SHP77 treated with DMSO at 0.1 percent for 48 hours (cell line): ENCODE data around the gene FCAR.
"Not testable (repeated sequence)": the region's sequence is repeated elsewhere in the genome, so short reads cannot be mapped to it uniquely, and the experiment has no call there.

ENCODE experiments used
- DNase-seq: peaks from one replicate; lab custom pipeline; 2025; lab: John Stamatoyannopoulos, UW

Gene FCAR

DNA sequence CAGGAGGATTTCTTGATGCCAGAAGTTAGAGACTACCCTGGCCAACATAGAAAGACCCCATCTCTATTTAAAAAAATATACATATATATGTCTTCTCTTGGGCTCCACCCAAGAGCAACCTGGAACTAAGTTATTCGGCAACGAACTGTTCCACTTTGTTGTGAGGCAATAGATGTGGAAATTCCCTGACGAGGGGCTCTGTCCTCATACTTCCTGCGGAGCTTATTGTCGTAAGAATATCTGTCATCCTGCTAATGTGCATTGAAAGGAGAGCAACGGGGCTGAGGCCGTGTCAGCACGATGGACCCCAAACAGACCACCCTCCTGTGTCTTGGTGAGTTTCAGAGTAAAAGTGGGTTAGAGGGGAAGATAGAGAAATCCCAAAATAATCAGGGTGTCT, at the start of gene FCAR:
Gene FCAR (plus strand): TSS at position 246 of the 400 bp plus-strand sequence. CDS start 55 bp downstream, at position 301.
- no peak for DNase-seq

GRCh38 chr19:54824416-54824815, 49.6 kb upstream of the FCAR start:
- DNase-seq: not testable (repeated sequence)

GRCh38 chr19:54825326-54825725, 48.7 kb upstream of the FCAR start:
- not testable (repeated sequence) for DNase-seq

GRCh38 chr19:54828064-54828463, 46.0 kb upstream of the FCAR start:
- DNase-seq: not testable (repeated sequence)

- not testable (repeated sequence) for DNase-seq
These were observed 41.5 kb upstream of the FCAR start, which contains the start of gene KIR2DS4 for GRCh38 chr19:54832496-54832895. Gene KIR2DS4, plus strand, starts transcription at chr19:54832676.

DNA sequence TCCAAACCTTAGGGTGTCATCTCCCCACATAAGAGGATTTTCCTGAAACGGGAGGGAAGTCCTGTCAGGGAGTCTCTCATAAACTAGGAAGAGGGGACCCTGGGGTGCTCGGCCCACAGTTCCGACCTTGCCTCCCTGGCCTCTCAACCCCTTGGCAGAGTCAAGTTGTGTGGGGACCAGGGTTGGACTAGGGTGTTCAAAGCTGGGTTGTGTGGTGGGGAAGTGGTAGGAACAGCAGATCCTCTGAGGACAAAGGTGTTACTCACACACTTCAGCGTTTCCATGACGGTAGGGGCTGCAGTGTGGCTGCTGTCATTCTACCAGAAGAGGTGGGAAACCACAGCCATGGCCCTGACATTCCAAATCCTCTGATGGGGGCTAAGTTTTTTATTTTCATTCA, 38.9 kb upstream of the FCAR start:
- not testable (repeated sequence) for DNase-seq

DNA sequence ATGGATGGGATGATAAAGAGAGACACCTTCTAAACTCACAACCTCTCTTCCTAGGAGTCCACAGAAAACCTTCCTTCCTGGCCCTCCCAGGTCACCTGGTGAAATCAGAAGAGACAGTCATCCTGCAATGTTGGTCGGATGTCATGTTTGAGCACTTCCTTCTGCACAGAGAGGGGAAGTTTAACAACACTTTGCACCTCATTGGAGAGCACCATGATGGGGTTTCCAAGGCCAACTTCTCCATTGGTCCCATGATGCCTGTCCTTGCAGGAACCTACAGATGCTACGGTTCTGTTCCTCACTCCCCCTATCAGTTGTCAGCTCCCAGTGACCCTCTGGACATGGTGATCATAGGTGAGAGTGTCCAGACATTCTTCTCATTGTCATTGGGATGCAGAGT, 36.5 kb upstream of the FCAR start:
- DNase-seq: not testable (repeated sequence)

DNA sequence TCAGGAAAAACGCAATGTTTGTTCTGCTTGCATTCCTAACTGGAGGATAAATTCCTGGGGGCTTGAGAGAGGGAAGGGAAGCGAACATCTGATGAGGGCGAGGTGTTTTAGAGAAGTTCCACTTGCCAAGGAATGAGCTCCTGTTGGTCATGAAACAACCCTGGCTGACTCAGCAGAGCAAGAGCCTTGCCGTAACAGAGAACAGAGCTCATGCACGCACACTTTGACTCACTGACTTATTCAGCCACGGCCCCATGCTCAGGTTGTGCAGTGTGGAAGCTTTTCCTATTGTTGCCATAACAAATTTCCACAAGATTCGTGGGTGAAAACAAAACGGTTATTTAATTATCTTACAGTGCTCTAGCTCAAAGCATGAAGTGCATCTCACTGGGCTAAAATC, 30.9 kb upstream of the FCAR start:
- not testable (repeated sequence) for DNase-seq

GRCh38 chr19:54850061-54850640, 23.9 kb upstream of the FCAR start, which contains the start of gene KIR3DL2:
Gene KIR3DL2, plus strand, starts transcription at chr19:54850443. Its CDS starts 33 bp downstream, at chr19:54850476.
- DNase-seq: not testable (repeated sequence)

GRCh38 chr19:54850930-54851329, 23.1 kb upstream of the FCAR start:
- no peak for DNase-seq

DNA sequence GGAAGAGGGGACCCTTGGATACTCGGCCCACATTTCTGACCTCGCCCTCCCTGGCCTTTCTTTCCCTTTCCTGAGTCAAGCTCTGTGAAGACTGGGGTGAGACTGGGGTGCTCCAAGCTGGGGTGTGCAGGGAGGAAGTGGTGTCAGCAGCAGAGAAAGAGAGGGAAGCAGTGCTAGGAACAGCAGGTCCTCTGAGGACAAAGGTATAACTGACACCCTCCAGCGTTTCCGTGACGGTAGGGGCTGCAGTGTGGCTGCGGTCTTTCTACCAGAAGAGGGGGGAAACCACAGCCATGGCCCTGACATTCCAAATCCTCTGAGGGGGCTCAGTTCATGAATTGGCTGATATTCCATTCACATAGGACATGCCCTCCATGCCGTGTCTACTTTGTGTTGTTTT, 22.7 kb upstream of the FCAR start:
- DNase-seq: no peak

- not testable (repeated sequence) for DNase-seq
These were observed 18.8 kb upstream of the FCAR start for GRCh38 chr19:54855241-54855640.

DNA sequence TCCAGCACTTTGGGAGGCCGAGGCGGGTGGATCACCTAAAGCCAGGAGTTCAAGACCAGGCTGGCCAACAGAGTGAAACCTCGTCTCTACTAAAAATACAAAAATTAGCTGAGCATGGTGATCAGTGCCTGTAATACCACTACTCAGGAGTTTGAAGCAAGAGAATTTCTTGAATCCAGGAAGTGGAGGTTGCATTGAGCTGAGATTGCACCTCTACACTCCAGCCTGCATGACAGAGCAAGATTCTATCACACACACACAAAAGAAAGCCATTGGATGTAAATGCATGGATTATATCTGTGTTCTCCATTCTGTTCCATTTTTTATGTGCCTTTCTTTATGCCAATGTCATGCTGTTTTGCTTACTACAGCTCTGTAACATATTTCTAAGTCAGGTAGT, 15.6 kb upstream of the FCAR start:
- not testable (repeated sequence) for DNase-seq

DNA sequence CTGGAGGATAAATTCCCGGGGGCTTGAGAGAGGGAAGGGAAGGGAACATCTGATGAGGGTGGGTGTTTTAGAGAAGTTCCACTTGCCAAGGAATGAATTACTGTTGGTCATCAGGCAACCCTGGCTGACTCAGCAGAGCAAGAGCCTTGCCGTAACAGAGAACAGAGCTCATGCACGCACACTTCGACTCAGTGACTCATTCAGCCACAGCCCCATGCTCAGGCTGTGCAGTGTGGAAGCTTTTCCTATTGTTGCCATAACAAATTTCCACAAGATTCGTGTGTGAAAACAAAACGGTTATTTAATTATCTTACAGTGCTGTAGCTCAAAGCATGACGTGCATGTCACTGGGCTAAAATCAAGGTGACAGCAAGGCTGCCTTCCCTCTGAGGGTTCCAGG, 14.6 kb upstream of the FCAR start:
- DNase-seq: not testable (repeated sequence)

DNA sequence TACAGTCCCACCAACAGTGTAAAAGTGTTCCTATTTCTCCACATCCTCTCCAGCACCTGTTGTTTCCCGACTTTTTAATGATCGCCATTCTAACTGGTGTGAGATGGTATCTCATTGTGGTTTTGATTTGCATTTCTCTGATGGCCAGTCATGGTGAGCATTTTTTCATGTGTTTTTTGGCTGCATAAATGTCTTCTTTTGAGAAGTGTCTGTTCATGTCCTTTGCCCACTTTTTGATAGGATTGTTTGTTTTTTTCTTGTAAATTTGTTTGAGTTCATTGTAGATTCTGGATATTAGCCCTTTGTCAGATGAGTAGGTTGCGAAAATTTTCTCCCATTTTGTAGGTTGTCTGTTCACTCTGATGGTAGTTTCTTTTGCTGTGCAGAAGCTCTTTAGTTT, 10.6 kb upstream of the FCAR start:
- DNase-seq: not testable (repeated sequence)

DNA sequence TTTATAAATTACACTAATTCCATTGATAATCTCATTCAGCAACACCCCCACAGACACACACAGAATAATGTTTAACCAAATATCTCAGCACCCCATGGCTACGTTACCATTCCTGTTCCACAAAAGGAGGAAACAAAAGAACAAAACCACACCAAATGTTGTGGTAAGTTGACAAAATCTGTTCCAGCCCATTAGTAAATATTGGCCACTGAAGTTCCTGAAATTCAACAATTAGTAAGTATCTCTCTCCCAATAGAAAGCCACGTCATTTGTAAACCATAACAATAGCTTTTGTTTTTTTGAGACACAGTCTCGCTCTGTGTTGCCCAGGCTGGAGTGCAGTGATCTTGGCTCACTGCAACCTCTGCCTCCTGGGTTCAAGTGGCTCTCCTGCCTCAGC, 2.3 kb upstream of the FCAR start:
- DNase-seq: no peak

DNA sequence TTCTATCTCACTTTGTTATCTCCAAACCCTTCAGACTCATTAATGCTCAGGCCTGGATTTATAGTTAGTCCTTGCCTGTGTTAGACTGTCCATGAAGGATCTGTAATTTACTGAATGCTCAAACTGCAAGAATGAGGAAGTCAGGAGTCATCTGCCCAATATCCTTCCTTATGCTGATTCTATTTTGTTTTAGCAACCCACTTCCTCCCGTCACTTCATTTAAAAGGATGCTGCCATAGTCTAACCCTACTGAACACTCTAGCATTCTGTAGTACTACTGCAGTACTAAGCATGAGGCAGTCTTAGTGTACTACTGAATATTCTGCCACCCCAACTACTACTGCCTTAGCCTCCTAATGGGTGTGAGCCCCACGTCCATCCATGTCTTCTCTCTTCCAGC, 1.5 kb downstream of the FCAR start:
- DNase-seq: no peak

DNA sequence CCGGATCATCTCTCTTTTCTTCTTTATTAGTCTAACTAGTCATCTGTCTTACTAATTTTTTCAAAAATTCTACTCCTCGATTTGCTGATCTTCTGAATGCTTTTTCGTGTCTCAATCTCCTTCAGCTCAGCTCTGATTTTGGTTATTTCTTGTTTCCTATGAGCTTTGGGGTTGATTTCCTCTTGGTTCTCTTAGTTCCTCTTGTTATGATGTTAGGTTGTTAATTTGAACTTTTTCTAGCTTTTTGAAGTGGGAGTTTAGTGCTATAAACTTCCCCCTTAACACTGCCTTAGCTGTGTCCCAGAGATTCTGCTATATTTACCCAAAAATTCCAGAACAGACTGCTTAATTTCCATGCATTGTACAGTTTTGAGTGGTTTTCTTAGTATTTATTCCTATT, 3.4 kb downstream of the FCAR start:
- no peak for DNase-seq

- DNase-seq: no peak
These were observed 7.8 kb downstream of the FCAR start for GRCh38 chr19:54881884-54882283.

GRCh38 chr19:54882758-54883157, 8.7 kb downstream of the FCAR start:
- DNase-seq: no peak

DNA sequence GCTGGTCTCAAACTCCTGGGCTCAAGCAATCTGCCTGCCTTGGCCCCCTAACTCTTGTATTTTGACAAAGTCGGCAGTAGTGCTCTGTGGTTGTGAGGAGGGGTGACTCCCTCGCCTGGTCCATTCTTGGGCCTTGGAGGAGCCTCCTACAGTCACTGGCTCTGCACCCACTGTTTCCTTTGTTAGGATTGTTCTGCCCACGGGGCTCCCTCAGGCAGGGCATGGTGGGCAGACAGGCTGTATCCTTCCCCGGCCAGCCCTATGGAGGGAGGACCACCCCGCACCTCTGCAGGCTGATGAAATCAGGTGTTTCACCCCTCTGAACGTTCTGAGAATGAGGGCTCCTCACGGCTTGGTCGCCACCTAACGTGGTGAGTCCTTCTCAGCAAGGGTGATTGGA, 9.2 kb downstream of the FCAR start:
- no peak for DNase-seq

DNA sequence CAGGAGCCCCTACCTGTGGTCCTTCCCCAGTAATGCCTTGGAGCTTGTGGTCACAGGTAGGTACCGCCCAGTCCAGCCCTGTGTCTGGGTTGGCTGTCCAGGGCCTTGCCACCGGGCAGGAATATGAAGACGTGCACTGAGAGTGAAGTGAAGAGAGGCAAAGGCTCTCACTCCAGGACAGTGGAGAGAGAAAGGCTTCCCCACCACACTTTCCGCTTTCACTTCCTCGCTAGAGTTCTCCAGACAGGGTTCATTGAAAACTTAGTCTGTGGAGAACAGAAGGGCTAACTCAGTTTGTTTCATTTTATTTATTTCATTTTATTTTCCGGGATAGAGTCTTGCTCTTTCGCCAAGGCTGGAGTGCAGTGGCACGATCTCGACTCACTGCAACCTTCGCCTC, 14.2 kb downstream of the FCAR start:
- DNase-seq: no peak

GRCh38 chr19:54889566-54889965, 15.5 kb downstream of the FCAR start:
- DNase-seq: no peak

DNA sequence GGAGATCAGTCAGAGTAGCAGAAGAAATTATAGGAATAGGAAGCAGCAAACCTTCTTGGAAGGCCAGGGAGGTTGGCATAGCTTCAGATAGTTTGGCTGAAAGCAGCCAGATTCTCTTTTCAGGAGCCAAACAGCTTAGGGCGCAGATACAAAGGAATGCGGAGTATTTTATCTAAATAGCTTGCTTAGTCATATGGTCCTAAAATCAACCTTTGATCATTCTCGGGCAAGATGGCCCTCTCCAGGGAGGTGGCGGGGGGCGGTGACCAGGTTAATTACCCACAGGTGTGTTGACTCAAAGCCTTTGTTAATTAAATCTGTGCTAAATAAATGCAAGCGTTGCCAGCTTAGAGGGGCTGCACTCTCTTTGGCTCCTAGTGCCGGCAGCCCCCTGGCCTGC, 19.4 kb downstream of the FCAR start:
- DNase-seq: no peak
